BLaER1 (cell line): ENCODE measurements around the gene GASK1A.

Experiments used
- H3K27ac ChIP-seq: shearing (Covaris generic); formaldehyde crosslinking; 2 replicates; pipeline ENCODE4 v1.8.1; 2022
- H3K27me3 ChIP-seq: shearing (Covaris generic); formaldehyde crosslinking; 2 replicates; pipeline ENCODE4 v1.8.1; 2022
- H3K36me3 ChIP-seq: shearing (Covaris generic); formaldehyde crosslinking; 2 replicates; pipeline ENCODE4 v1.8.1; 2022
- H3K4me1 ChIP-seq: shearing (Covaris generic); formaldehyde crosslinking; 2 replicates; pipeline ENCODE4 v1.8.1; 2022
- H3K4me2 ChIP-seq: shearing (Covaris generic); formaldehyde crosslinking; 2 replicates; pipeline ENCODE4 v1.8.1; 2022
- H3K4me3 ChIP-seq: shearing (Covaris generic); formaldehyde crosslinking; 2 replicates; pipeline ENCODE4 v1.8.1; 2022
- H3K9ac ChIP-seq: shearing (Covaris generic); formaldehyde crosslinking; 2 replicates; pipeline ENCODE4 v1.8.1; 2022
- H3K9me3 ChIP-seq: shearing (Covaris generic); formaldehyde crosslinking; 2 replicates; pipeline ENCODE4 v1.8.1; 2022
- H4K20me1 ChIP-seq: shearing (Covaris generic); formaldehyde crosslinking; 2 replicates; pipeline ENCODE4 v1.8.1; 2022
- Cebpa-rat ChIP-seq: shearing (Covaris generic); IDR thresholded peaks from 2 replicates; pipeline ENCODE4 v1.8.1; 2022

GASK1A gene

DNA sequence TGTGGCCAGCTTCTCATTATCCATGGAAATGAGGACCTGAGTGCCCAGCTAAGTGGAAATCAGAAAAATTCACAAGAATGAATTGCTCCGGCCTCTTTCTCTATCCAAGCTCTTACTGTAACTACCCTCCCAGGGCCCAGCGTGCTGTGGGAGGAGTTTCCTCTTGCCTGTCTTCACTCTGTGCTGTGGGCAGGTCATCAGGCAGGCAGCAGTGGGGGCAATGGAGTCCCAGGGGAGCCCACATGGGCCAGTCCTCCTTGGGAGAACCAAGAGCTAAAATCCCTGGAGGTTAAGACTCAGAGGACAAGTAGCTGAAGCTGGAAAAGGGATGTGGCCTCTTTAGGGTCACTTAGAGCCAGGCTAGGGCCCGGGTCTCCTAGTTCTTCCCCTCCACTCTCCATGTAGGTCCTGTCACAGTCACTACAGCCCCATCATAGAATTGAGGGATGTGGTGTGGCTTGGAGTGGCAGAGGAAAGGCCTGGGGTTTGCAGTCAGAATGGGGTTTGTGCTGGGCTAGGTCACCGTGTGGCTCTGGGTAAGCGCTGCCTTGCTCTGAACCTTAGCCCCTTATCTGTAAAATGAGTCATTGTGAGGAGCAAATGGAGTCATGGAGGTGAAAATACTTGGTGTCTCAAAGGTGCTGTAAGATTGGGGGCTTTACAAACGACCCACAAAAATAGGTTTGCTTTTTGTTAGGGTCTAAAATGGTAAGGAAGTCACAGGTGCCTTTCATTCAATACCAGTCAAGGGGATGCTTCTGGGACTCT lies 3.7 kb downstream of the GASK1A start:
- no peak for TF ChIP-seq Cebpa-rat
- H3K27me3 ChIP-seq = peaks cover 38% of the 10 kb centered on the region
- peaks cover 8% of the 10 kb centered on the region for H3K9me3 ChIP-seq
- no peaks in the 10 kb centered on the region for H3K36me3 ChIP-seq
- H4K20me1 ChIP-seq = no peaks in the 10 kb centered on the region
- no peak overlapping the region for H3K4me2 ChIP-seq
- no peak overlapping the region for H3K9ac ChIP-seq
- no peak overlapping the region for H3K4me3 ChIP-seq
- no peak overlapping the region for H3K27ac ChIP-seq
- peaks cover 10% of the 10 kb centered on the region for H3K4me1 ChIP-seq

- no peaks in the 10 kb centered on the region for H4K20me1 ChIP-seq
These were observed 4.8 kb downstream of the GASK1A start for GRCh38 chr3:42983927-42984326.

DNA sequence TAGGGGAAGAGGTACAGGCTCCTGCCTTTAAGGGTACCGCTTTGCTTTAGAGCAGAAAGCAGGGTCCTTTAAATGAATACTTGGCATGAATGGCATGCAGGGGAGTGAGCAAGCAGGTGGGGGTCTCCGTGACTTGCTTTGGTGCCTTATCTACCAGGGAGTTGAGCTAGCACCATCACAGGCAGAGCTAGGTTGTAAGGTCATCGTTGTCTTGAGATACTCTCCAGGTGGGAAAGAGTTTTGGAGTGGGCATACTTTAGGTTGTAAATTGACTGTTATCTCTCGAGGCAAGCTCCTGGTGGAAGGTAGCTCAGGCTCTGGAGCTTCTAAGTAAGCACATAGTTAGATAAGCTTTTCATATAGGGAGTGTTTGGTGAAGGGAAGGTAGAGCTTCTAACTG lies 5.6 kb downstream of the GASK1A start:
- Histone ChIP-seq H3K9me3 (no peaks in the 10 kb centered on the region), H3K36me3 (no peaks in the 10 kb centered on the region), H3K4me2 (no peak overlapping the region), H3K27ac (no peak overlapping the region), H4K20me1 (no peaks in the 10 kb centered on the region), H3K27me3 (peaks cover 20% of the 10 kb centered on the region), H3K4me1 (peaks cover 2% of the 10 kb centered on the region), H3K4me3 (no peak overlapping the region), H3K9ac (no peak overlapping the region)
- TF ChIP-seq Cebpa-rat = no peak

More at GRCh38 chr3:42983927-42984326, 4.8 kb downstream of the GASK1A start:
- H3K27ac ChIP-seq = no peak overlapping the region
- no peak overlapping the region for H3K4me3 ChIP-seq
- no peaks in the 10 kb centered on the region for H3K36me3 ChIP-seq
- peaks cover 9% of the 10 kb centered on the region for H3K4me1 ChIP-seq
- no peak overlapping the region for H3K9ac ChIP-seq
- peaks cover under 1% of the 10 kb centered on the region; the same call in 1 of the 2 replicates for H3K9me3 ChIP-seq
- no peak for TF ChIP-seq Cebpa-rat
- peaks cover 27% of the 10 kb centered on the region for H3K27me3 ChIP-seq
- no peak overlapping the region for H3K4me2 ChIP-seq

- no peaks in the 10 kb centered on the region for H3K4me1 ChIP-seq
- H3K9ac ChIP-seq = no peak overlapping the region
- H3K27me3 ChIP-seq = no peaks in the 10 kb centered on the region
- no peaks in the 10 kb centered on the region for H4K20me1 ChIP-seq
- H3K4me3 ChIP-seq = no peak overlapping the region
- no peak overlapping the region for H3K4me2 ChIP-seq
- no peaks in the 10 kb centered on the region for H3K36me3 ChIP-seq
- TF ChIP-seq Cebpa-rat = no peak
- no peak overlapping the region for H3K27ac ChIP-seq
- no peaks in the 10 kb centered on the region for H3K9me3 ChIP-seq
These were observed 9.0 kb downstream of the GASK1A start for GRCh38 chr3:42988097-42988496.

DNA sequence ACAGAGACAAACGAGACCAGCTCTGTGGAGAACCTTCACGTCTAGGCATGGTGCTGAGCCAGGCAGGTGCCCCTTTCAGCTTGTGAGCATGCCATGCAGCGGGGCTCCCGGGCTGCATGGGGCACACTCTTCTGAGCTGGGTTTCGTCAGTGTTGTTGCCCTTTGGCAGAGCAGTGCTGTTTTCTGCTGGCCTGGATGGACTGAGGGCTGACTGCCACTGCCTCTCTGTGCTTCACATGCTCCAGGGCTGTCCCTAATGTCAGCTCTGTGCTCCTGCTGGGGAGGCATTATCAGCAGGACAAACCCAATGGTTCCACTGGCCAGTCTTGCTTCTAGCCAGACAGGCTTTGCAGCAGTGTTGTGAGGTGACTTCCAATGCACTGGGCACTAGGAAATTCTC lies 9.5 kb downstream of the GASK1A start:
- H3K27ac ChIP-seq = no peak overlapping the region
- H3K4me2 ChIP-seq = no peak overlapping the region
- no peaks in the 10 kb centered on the region for H3K4me1 ChIP-seq
- no peak overlapping the region for H3K9ac ChIP-seq
- H3K9me3 ChIP-seq = no peaks in the 10 kb centered on the region
- no peak overlapping the region for H3K4me3 ChIP-seq
- no peak for TF ChIP-seq Cebpa-rat
- no peaks in the 10 kb centered on the region for H3K36me3 ChIP-seq
- H4K20me1 ChIP-seq = no peaks in the 10 kb centered on the region
- H3K27me3 ChIP-seq = no peaks in the 10 kb centered on the region

DNA sequence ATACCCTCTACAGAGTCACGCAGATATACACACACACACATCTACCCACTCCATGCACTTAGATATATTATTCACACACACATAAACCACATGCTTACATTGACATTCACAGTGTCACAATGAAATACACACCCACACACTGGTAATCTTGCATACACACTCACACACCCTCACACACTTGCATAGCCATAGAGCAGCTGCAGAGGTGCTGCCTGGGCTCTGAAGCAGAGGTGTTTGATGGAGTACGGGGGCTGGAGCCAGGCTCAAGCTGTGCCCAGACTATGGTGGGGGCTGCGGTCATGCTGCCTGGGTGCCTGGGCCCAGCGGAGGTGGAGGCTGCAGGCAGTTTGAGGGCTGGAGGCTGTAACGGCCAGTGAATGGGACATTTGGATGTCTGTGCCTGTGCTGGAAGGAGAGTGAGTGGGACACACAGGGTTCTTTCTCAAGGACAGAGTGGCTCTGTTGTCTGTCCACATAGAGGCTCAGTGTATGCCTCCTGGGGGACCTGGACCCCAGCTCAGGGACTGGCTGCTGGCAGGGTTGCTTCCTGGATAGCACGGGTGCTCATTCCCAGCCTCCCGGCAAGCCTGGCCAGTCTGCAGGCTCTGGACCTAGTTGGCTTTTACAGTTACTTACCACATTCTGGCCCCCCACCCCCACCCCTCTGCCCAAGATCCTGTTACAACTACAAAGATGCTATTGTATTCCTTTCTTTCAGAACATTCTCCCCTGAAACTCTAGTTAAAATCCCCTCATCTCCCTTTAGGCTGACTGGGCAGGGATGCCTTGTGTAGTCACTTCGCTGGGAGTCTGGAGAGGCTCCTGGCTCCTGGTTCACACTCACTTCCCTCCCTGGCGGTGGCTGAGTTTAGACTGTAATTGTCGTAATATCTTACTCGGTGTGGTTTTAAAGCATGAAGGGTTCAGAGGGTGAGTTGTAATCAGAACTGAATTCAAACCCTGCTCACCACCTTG lies 12.5 kb downstream of the GASK1A start:
- Histone ChIP-seq H3K4me1 (no peaks in the 10 kb centered on the region), H3K4me2 (no peak overlapping the region), H3K27ac (no peak overlapping the region), H3K9ac (no peak overlapping the region), H3K27me3 (no peaks in the 10 kb centered on the region), H3K36me3 (no peaks in the 10 kb centered on the region), H3K9me3 (no peaks in the 10 kb centered on the region), H3K4me3 (no peak overlapping the region), H4K20me1 (no peaks in the 10 kb centered on the region)
- TF ChIP-seq Cebpa-rat = no peak

DNA sequence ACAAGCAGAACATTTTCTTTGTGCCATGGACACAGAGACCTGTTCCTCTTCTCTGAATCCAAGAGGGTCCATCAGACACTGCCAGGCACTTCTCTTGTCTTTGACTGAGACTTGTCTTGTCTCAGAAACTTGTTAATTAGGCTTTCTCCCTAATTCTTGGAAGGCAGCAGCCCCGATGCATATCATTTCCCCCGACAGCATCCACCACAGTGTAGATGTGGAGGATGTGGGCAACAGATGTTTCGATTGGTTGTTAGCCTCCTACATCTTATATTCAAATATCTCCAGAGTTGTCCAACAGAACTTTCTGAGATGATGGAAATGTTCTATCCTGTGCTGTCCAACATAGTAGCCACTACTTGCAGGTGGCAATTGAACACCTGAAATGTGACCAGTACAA lies 15.5 kb downstream of the GASK1A start:
- no peak for TF ChIP-seq Cebpa-rat
- no peak overlapping the region for H3K9ac ChIP-seq
- no peaks in the 10 kb centered on the region for H3K4me1 ChIP-seq
- H4K20me1 ChIP-seq = no peaks in the 10 kb centered on the region
- no peaks in the 10 kb centered on the region for H3K9me3 ChIP-seq
- no peaks in the 10 kb centered on the region for H3K36me3 ChIP-seq
- no peak overlapping the region for H3K4me3 ChIP-seq
- no peak overlapping the region for H3K4me2 ChIP-seq
- H3K27me3 ChIP-seq = no peaks in the 10 kb centered on the region
- no peak overlapping the region for H3K27ac ChIP-seq

GRCh38 chr3:42996021-42996420 lies 16.9 kb downstream of the GASK1A start:
- no peak overlapping the region for H3K4me2 ChIP-seq
- no peaks in the 10 kb centered on the region for H3K27me3 ChIP-seq
- no peak overlapping the region for H3K27ac ChIP-seq
- no peak for TF ChIP-seq Cebpa-rat
- no peaks in the 10 kb centered on the region for H3K36me3 ChIP-seq
- no peak overlapping the region for H3K4me3 ChIP-seq
- no peaks in the 10 kb centered on the region for H3K4me1 ChIP-seq
- H4K20me1 ChIP-seq = no peaks in the 10 kb centered on the region
- H3K9ac ChIP-seq = no peak overlapping the region
- no peaks in the 10 kb centered on the region for H3K9me3 ChIP-seq

- no peaks in the 10 kb centered on the region for H3K36me3 ChIP-seq
- no peaks in the 10 kb centered on the region for H3K9me3 ChIP-seq
- H3K4me3 ChIP-seq = no peak overlapping the region
- H3K27me3 ChIP-seq = no peaks in the 10 kb centered on the region
- no peak overlapping the region for H3K9ac ChIP-seq
- H3K27ac ChIP-seq = no peak overlapping the region
- H3K4me1 ChIP-seq = no peaks in the 10 kb centered on the region
- no peak for TF ChIP-seq Cebpa-rat
- H4K20me1 ChIP-seq = no peaks in the 10 kb centered on the region
- H3K4me2 ChIP-seq = no peak overlapping the region
These were observed 17.5 kb downstream of the GASK1A start for GRCh38 chr3:42996633-42997075.

- H3K9me3 ChIP-seq = no peaks in the 10 kb centered on the region
- no peaks in the 10 kb centered on the region for H3K36me3 ChIP-seq
These were observed 20.1 kb downstream of the GASK1A start for GRCh38 chr3:42999212-42999611.

More at GRCh38 chr3:42999212-42999611, 20.1 kb downstream of the GASK1A start:
- Histone ChIP-seq H3K27me3 (no peaks in the 10 kb centered on the region), H3K9ac (no peak overlapping the region), H3K4me2 (no peak overlapping the region), H4K20me1 (no peaks in the 10 kb centered on the region), H3K27ac (no peak overlapping the region), H3K4me1 (no peaks in the 10 kb centered on the region), H3K4me3 (no peak overlapping the region)
- no peak for TF ChIP-seq Cebpa-rat
